ENCODE results near the gene WWOX. TPM values are rescaled to one million over a fixed set of nuclear protein-coding genes. Genes with fewer than 3 reads are reported as not detected.

The WWOX gene
- total and polyA plus RNA-seq, 4 donors = 5.4 to 61.5 (median 18.4) TPM

DNA sequence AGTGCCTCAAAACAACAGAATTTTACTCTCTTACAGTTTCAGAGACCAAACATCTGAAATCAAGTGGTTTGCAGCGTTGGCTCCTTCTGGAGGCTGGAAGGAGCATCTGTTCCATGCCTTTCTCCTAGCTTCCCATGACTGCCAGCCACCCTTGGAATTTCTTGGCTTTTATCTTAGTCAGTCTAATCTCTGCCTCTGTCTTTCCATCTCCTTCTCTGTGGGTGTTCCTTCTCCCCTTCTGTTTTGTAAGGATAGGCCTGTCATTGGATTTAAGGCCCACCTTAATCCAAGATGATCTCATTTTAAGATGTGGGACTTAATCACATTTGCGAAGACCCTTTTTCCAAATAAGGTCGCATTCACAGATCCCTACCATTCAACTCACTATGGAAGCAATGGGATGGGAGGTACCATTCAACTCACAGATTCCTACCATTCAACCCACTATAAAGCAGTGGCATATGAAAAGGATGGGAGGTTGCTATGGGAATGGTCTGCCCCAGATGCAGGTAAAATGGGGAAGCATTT, 321.8 kb downstream of the WWOX start:
- ATAC-seq (ENCODE audit: insufficient read depth, low FRiP score) (no peak), DNase-seq (peak in 2 of 3 donors; percentile 51 to 74)
- H3K9ac ChIP-seq (ENCODE audit: insufficient read depth in 1 of 2, low read length in 2 of 2) = no peak overlapping the region
- peaks cover 0 to 8% (median 0%) of the 10 kb centered on the region in 5 donors for H3K4me1 ChIP-seq (ENCODE audit: control insufficient read depth in 5 of 5, insufficient read depth in 5 of 5, low read length in 5 of 5)
- H3K36me3 ChIP-seq (ENCODE audit: control insufficient read depth in 4 of 4, insufficient read depth in 4 of 4, low read length in 4 of 4) = no peaks in the 10 kb centered on the region
- TF ChIP-seq, protein P1, sequence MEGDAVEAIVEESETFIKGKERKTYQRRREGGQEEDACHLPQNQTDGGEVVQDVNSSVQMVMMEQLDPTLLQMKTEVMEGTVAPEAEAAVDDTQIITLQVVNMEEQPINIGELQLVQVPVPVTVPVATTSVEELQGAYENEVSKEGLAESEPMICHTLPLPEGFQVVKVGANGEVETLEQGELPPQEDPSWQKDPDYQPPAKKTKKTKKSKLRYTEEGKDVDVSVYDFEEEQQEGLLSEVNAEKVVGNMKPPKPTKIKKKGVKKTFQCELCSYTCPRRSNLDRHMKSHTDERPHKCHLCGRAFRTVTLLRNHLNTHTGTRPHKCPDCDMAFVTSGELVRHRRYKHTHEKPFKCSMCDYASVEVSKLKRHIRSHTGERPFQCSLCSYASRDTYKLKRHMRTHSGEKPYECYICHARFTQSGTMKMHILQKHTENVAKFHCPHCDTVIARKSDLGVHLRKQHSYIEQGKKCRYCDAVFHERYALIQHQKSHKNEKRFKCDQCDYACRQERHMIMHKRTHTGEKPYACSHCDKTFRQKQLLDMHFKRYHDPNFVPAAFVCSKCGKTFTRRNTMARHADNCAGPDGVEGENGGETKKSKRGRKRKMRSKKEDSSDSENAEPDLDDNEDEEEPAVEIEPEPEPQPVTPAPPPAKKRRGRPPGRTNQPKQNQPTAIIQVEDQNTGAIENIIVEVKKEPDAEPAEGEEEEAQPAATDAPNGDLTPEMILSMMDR (IDR thresholded peaks at IDR 0.05; ENCODE audit: control extremely low read depth, extremely low read depth) = no peak
- H3K9me3 ChIP-seq (ENCODE audit: control insufficient read depth in 4 of 4, insufficient read depth in 3 of 4, low read length in 3 of 4) = no peaks in the 10 kb centered on the region
- no peak overlapping the region for H3K4me3 ChIP-seq
- no peak overlapping the region for H3K27ac ChIP-seq (ENCODE audit: low read depth in 1 of 2, low read length in 1 of 2)
- H3K27me3 ChIP-seq (ENCODE audit: control insufficient read depth in 3 of 3, insufficient read depth in 3 of 3, low read length in 2 of 3) = no peaks in the 10 kb centered on the region
- 92 to 93% methylated on average over 3 of the region's 3 CpGs for whole genome bisulfite sequencing, 2 donors

DNA sequence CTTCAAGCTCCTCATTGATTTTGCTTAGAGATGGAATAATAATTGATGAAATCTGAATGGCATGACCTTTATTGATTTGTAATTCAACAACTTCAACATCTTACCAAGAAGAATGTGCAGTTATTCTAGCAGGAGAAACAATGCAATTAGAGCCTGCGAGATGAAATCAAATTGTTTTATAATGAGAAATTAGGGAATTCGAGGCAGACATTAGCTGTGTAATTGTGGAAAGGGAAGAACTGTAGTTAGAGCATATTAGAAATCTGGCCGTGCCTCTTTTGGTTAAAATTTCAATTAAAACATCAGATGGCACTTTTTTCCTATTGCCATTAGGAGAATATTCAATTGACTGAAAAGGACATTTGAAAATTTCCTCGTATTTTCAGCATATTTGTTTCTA, 325.8 kb downstream of the WWOX start:
- Histone ChIP-seq H3K36me3 (ENCODE audit: control insufficient read depth in 4 of 4, insufficient read depth in 4 of 4, low read length in 4 of 4) (peaks cover 0 to 3% (median 0%) of the 10 kb centered on the region in 4 donors), H3K4me1 (ENCODE audit: control insufficient read depth in 5 of 5, insufficient read depth in 5 of 5, low read length in 5 of 5) (peaks cover 0 to 8% (median 0%) of the 10 kb centered on the region in 5 donors), H3K27ac (ENCODE audit: low read depth in 1 of 2, low read length in 1 of 2) (no peak overlapping the region), H3K9me3 (ENCODE audit: control insufficient read depth in 4 of 4, insufficient read depth in 3 of 4, low read length in 3 of 4) (no peaks in the 10 kb centered on the region), H3K27me3 (ENCODE audit: control insufficient read depth in 3 of 3, insufficient read depth in 3 of 3, low read length in 2 of 3) (no peaks in the 10 kb centered on the region), H3K4me3 (no peak overlapping the region), H3K9ac (ENCODE audit: insufficient read depth in 1 of 2, low read length in 2 of 2) (no peak overlapping the region)
- 87 to 94% methylated on average over 4 of the region's 4 CpGs for WGBS, 2 donors
- DNase-seq (no peak), ATAC-seq (ENCODE audit: insufficient read depth, low FRiP score) (no peak)
- TF ChIP-seq, protein P1 (IDR thresholded peaks at IDR 0.05; ENCODE audit: control extremely low read depth, extremely low read depth) = no peak

DNA sequence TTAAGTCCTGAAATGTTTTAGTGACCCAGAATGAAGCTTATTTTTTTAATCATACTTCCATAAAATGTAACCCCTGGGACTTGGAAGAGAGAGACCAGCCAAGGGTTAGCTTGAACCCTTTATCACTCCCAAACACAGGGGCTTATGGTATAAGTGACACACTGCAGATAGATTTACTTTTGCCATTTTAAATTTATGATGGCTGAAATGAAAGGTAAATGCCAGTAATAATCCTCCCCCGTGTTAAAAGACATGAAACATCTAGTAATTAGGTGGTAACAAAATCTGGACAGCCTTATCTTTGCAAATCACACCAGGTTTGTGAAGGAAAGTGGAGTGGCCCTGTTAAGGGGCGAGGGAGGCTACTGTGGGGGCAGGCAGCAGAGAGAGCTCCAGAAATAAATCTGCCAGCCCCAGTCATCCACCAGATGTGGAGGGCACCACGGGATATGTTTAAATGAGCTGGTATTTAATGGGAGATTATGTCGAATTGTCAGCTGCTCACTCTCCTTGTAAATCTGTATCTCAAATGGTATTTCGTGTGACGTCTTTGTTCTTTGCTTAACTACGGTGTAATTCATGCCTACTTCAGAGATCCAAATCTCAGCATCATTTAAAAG, 326.5 kb downstream of the WWOX start:
- Histone ChIP-seq H3K9ac (ENCODE audit: insufficient read depth in 1 of 2, low read length in 2 of 2) (no peak overlapping the region), H3K9me3 (ENCODE audit: control insufficient read depth in 4 of 4, insufficient read depth in 3 of 4, low read length in 3 of 4) (no peaks in the 10 kb centered on the region), H3K27me3 (ENCODE audit: control insufficient read depth in 3 of 3, insufficient read depth in 3 of 3, low read length in 2 of 3) (no peaks in the 10 kb centered on the region), H3K4me1 (ENCODE audit: control insufficient read depth in 5 of 5, insufficient read depth in 5 of 5, low read length in 5 of 5) (peaks cover 0 to 8% (median 0%) of the 10 kb centered on the region in 5 donors), H3K27ac (ENCODE audit: low read depth in 1 of 2, low read length in 1 of 2) (no peak overlapping the region), H3K36me3 (ENCODE audit: control insufficient read depth in 4 of 4, insufficient read depth in 4 of 4, low read length in 4 of 4) (peaks cover 0 to 3% (median 0%) of the 10 kb centered on the region in 4 donors), H3K4me3 (no peak overlapping the region)
- TF ChIP-seq, protein P1 (IDR thresholded peaks at IDR 0.05; ENCODE audit: control extremely low read depth, extremely low read depth) = no peak
- DNase-seq (no peak), ATAC-seq (ENCODE audit: insufficient read depth, low FRiP score) (no peak)
- whole genome bisulfite sequencing, 2 donors = 90 to 92% methylated on average over 7 of the region's 7 CpGs
